Stimulated activated CD4-positive, alpha-beta T cell treated with anti-CD3 and anti-CD28 coated beads, Interleukin-15, amount 100 ng/mL, for 1 hour (primary cell): ENCODE measurements around the gene CADM3.
A peak's percentile ranks its signal among the peaks of the same experiment; 100 is the strongest.

Experiments
- DNase-seq, 2 donors: peaks; one replicate each; pipeline ENCODE4 v3.0.0-alpha.2; 2020; ENCODE audit warnings: low read depth in 1 of 2, low spot score in 1 of 2

The CADM3 gene

DNA sequence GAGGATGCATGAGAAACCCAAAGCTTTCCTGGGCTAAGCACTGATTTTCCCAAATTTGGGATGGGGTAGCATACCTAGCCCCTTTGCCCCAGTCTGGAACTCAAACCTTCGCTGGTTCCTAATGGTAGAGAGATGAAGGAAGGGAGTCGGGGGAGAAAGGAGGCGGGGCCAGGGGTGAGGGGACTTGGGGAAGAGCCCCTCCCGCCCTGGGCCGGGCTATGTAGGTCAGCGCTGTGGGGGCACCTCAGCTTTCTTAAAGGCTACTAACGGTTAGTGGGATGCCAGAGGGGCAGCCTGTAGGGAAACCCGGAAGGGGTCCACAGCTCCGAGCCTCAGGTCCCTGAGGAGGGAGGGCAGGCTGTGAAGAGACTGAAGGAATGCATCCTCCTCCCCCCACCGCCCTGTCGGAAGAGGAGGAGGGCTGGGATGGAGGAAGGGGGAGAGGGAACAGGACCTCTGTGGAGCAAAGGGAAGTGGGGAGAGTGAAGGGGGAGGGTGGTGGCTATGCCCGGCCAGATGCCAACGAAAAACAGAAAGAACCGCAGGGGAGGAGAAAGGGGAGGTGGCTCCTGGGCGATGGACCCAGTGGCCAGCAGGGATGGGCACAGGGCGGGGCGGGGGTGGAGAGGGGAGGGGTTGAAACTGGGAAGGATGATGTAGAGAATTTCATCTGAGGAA is 1.3 kb downstream of the CADM3 start:
- DNase-seq: no peak

DNA sequence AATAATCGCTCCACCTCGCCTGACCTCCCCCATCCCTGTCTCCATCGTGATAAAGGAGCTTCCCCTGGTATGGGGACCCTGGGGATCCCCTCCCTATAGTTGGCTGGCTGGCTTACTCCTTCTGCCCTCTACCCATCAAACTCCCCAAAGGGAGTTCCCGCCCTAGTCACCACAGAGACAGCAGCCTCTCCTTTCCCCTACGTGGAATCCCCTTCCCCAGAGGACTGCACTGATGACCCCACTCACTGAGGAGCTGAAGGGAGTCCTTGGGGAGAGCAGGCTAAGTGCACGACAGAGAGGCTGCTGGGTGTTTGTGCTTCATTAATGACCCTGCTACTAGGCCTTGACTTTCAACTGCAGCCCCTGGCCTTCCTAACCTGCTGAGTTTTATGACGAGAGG is 1.9 kb downstream of the CADM3 start:
- no peak for DNase-seq

DNA sequence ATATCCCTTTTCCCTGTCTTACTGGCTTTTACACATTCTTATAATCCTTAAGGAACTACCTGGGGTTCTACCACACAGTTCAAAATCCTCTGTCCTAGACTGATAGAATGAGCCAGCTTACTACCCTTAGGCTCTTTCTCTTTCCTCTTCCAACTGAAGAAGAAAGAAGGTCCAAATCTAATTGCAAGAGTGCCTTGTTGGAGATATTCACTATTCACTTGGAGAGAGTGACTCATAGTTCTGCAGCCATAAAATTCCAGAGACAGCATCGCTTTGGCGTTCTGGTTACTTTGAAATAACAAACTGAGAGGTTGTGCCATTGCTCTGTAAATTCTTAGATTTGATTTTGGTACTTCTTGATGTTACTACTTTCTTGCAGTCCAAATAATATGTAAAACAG is 4.2 kb downstream of the CADM3 start:
- no peak for DNase-seq

DNA sequence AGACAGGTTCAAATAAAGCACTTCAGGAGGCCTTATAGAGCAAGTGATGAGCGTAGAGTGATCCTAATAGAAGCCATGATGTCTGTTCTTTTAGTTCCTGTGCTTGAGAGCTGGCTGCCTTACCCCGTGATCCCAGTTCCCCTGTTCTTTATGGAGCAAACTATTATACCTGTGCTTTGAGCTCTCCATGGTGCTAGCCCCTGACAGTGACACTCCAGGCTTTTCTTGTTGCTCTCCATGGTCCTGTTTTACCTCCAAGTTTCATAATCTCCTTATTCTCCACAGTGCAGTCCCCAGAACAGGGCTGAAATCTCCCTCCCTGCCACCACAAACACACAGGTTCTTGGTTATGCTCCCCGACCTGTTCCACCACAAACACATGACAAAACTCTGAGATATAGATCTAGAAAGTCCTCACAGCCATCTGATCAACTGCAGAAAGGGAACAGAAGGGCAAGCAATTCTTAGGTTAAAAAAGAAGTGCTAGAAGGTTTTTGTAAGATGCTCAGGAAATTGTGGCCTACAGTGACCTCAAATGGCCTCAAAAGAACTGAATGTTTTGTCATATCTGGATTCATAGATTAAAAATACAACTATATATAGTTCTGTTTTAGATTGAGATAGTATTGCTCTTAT is 6.0 kb downstream of the CADM3 start:
- no peak for DNase-seq

DNA sequence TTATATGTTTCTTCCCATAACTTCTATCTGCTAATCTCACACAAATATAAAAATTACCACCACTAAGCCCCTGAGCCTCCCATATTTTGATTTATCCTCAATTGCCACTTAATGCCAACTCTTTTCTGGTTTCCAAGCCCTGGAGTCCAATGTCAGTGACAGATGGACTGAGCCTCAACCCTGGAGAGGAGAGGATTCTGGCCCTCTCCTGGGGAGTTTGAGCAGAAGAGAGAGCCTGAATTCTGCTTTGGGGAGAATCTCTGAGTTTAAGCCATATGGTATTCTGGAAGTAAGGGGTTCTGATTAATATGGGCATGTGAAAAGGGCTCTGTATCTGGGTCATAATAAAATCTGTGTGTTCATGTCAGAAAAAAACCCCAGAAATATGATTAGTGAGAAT is 8.5 kb downstream of the CADM3 start:
- DNase-seq: no peak

DNA sequence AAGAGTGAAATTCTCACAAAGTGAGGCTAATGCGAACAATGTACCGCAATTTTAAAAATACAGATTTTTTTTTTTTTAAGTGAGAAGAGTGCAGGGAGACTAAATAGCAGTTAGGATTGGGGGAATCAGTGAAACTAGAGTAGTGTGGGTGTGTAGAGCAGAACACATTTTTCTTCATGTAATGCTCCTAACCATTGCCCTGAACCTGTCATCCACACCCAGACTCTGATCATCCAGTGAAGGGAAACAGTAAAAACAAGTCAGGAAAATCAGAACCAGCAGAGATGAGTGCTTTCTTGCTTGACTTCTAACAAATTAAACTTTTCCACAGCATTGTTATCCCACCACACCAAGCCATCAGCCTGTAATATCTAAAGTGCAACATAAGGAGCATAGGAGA is 9.1 kb downstream of the CADM3 start:
- DNase-seq: no peak

DNA sequence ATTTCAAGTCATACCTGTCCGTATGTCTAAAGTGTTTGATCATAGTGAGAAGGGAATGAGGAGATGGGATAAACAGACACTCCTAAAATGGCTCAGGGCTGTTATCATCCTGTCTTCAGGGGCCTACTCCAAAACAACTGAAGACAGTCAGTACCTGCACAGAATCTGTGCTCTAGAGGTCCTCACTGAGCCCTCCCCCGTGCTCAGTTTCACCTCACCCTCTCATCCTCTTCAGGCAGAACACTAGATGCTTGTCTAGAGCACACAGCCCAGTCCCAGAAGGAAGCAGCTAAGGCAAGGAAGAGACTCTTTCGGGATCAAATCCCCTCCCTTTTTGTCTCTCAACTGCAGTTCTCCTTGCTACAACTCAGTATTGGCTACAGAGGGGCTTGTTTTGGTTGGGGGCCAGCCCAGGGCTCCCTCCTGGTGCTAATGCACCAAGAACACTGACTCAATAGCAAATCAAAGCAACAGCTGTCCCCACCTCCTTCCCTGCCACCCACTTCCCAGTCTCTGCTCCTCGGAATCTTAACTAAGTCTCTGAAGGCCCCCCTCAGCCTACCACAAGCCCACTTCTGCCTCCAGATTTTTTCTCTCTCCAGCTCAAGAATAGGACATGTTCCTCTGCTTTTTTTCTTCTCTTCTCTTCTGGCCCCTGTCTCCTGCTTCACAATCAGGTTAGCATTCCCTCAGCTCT is 10.1 kb downstream of the CADM3 start:
- DNase-seq: no peak

DNA sequence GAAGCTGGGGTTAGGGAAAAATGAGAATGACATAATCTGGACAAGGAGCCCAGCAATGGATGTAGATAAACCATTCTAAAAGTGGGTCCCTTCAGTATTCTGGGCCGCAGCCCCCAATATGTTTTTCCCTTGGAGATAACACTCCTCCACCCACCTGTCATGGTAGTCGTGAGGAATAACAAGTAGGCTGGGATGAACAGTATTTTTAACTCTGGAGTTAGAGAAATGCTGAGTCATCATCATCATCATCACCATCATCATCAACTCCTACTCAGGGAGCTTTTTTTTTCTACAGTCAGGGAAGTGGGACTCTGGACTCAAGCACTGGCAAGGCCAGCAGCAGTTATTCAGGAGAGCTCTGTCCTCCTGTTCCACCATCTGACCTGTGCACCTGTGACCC is 12.8 kb downstream of the CADM3 start:
- no peak for DNase-seq

DNA sequence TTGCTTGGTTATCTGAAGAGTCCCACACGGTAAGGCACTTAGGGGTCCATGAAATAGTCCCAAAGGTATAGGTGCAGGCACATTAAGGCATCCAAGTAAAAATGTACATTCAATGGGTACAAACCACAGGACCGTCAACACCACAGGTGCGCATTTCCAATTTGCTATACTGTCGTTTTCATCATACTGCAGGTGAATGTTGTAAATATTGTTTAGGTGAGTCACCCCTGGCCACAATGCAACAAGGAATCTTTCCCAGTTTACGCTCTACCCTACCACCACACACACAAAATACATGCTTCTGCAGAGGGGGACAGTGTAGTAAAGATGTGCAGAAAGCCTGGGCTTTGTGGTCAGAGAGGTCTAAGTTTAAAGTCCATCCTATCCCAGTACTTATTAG is 13.7 kb downstream of the CADM3 start:
- no peak for DNase-seq

DNA sequence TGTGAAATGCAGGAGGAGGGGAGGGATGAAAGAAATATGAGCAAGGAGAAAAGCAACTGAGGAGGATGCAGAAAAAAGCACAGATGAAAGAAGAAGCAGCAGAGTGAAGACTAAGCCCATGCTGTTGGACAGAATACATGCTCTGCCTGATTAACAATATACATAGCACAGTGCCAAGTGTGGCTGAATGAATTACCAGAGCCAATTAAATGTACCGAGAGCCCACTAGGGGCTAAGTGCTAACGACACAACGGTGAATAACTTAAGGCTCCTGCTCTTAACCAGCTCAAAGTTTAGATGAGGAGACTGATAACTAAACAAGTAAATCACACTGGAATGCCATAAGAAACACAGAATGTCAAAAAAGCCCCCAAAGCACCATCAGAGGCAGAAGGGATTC is 15.6 kb downstream of the CADM3 start:
- no peak for DNase-seq

DNA sequence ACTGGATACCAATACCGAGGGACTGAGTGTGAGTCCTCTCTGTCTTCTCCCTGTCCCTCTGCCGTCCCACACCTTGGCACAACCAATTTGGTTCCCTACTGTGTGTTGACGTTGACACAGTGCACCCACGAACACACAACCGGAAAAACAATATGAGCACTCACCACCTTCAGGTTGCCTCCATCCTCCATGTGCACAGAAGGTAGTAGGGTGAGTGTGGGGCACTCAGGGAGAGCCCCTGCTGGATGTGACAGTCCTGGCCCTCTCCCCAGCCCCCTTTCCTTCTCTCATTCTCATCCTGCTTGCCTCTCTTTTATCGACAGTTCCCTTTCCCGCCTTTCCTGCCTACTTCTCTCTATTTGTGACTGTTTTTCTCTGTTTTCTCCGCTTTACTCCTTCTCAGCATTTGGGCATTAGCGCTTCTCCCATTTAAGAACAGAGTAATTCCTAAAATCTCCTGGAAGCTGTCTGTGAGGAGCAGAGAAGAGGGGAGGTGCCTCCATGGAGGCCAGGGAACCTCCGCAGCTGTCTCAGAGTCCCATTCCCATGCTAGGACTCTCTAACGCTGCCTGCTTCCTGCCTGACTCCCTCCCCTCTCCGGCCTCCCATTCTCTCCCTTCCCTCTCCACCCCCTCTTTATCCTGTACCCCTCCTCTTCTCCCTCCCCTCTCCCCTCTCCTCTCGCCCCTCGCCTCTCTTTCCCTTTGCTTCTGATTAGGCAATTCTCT is 16.4 kb downstream of the CADM3 start:
- no peak for DNase-seq

DNA sequence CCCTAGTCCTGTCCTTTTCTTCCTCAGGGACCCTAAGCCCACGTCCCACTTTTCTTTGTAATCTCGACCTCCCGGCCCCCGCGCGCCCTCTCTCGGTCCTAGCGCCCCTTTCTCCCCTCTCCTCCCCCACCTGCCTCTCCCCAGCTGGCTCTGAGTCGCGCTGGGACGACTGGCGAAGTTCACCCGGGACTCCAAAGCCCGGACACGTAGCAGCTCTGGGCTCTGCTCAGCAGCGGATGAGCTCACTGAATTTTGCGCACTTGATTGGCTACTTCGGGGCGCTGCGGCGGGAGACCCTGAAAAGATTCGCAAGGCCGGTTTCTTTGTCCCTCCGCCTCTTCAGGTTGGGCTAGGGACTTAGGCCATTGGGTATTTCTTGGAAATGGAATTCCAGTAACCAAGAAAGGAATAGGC is 17.0 kb downstream of the CADM3 start:
- DNase-seq: no peak

DNA sequence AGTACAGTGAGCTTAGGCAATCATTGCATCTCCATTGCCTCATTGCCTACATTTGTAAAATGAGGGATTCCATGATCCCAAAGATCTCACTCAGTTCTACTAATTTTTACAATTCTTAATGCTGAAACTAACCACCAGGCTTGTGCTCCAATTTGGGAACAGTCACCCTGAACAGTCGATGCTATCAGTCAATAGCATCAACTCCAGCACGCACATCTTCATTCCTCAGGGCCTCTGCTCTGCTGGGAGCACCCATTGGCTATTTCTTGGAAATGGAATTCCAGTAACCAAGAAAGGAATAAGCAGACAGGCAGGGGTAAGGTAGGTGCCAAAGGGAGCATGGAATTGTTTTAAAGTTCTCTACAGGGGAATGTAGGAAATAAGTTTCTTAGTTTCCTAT is 19.0 kb downstream of the CADM3 start:
- no peak for DNase-seq

DNA sequence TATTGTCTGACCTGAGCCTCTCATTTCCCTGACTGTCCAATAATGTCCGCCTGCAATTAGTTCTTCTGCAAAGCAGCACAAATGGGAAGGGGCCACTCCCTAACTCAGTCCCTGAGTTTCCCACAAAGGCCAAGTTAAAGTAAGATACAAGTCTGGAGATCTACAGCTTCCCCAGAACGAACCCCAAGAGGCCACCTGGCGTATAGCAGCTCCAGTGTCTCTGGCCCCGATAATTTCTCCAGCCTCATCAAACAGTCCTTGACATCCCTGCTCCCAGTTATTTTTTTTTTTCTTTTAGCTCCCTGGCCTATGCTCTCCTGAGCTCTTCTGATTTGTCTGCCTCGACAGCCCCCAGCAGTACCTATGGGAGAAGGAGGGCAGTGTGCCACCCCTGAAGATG is 25.1 kb downstream of the CADM3 start:
- no peak for DNase-seq

DNA sequence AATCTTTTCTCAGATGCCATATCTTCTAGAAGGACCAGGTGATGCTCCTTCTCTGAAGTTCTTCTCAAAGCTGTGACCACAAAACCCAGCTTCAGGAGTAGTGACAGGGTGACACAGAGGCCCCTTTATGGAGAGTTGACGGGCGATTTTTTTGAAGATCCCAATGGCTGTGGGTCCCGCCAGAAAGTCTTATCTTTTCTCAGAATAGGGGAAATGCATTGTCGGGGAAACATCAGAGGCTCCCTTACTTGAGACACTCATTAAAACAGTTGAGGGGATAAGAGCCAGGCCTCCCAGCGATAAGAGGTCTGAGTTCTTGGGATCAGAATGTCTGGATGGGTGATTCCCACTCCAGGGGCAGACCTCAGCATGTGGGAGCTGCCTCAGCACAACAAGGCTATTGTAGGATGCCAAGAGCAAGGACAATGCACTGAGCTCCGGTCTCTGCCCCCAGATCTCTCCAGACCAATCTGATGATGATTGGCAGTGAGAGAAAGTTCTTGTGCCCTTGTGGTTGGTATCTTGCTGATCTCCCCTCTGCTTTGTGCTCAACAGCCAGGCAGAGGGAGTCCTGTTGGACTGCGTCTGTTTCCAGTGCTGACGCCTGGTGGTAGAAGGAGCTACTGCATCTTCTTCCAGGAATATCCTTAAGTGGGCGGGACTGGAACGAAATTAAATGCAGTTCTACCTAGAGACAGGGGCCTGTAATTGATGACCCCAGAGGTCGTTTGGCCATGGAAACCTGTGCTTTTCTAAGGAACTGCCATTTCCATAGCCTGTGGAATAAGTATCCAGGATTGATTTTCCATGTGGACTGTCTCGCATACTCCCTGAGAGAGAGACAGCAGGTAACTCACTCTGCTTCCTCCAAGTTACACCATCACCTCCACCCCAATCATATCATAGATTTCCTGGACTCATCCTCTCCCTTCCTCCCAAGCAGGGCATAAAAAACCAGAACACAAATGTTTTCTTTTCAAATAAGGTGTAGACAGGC is 26.4 kb downstream of the CADM3 start:
- DNase-seq: peak in 1 of 2 donors; percentile 10

DNA sequence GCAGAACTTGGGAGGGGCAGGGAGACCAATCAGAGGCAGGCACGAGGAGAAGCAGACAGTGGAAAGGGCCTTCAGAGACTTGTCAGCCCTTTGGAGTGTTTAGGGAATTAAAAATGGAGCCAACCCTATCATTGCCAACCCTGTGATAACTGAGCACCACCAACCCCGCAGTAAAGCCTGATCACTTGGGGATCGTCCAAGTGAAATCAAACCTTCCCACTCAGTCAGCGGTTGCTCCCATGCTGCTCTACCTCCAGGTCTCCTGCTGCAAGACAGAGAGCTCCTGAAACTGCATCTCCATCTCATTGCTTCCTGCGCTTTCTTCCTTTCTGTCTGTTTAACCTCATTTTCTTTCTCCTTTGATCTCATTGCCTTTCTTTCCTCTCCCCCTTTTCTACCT is 28.5 kb downstream of the CADM3 start:
- DNase-seq: no peak

DNA sequence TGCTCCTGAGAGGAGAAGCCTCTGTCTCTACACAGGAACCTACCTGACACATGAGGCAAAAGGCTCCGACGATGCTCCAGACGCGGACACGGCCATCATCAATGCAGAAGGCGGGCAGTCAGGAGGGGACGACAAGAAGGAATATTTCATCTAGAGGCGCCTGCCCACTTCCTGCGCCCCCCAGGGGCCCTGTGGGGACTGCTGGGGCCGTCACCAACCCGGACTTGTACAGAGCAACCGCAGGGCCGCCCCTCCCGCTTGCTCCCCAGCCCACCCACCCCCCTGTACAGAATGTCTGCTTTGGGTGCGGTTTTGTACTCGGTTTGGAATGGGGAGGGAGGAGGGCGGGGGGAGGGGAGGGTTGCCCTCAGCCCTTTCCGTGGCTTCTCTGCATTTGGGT is 29.4 kb downstream of the CADM3 start:
- DNase-seq: no peak

DNA sequence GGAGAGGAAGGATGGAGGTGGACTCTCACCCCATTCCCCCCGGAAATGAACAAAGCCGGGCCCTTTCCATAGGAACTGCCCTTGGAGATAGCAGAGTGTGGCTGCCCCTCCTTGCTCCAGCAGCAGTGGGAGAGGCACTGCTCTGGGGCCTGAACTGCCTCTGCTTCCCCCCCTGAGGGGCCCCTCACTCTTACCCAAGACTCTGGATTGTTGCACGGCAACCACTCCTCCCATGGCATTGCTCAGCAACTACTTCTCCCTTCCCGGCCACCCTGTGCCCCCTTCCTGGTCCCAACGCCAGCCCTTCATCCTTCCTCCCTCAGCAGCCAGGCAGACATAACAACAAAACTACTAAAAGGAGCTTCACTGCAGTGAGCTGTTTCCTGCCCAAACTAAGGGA is 30.2 kb downstream of the CADM3 start:
- DNase-seq: no peak

DNA sequence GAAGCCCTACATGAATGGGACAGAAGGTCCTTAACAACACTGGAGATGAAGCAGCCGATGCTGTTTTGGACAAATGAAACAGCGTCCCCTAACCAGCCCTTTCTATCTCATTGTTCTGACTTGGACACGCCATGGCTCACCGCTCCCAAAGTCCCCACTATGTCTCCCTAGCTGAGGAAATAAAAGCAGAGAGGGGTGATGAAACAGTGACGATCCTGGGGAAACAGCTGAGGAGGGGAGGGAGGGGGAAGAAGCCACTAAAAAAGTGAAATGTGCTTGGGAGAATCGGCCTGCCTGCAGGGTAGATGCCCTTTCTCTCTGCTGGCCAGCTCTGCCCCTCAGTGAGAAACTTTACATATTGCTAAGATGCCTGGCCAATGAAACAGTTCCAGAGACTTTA is 32.2 kb downstream of the CADM3 start:
- no peak for DNase-seq

DNA sequence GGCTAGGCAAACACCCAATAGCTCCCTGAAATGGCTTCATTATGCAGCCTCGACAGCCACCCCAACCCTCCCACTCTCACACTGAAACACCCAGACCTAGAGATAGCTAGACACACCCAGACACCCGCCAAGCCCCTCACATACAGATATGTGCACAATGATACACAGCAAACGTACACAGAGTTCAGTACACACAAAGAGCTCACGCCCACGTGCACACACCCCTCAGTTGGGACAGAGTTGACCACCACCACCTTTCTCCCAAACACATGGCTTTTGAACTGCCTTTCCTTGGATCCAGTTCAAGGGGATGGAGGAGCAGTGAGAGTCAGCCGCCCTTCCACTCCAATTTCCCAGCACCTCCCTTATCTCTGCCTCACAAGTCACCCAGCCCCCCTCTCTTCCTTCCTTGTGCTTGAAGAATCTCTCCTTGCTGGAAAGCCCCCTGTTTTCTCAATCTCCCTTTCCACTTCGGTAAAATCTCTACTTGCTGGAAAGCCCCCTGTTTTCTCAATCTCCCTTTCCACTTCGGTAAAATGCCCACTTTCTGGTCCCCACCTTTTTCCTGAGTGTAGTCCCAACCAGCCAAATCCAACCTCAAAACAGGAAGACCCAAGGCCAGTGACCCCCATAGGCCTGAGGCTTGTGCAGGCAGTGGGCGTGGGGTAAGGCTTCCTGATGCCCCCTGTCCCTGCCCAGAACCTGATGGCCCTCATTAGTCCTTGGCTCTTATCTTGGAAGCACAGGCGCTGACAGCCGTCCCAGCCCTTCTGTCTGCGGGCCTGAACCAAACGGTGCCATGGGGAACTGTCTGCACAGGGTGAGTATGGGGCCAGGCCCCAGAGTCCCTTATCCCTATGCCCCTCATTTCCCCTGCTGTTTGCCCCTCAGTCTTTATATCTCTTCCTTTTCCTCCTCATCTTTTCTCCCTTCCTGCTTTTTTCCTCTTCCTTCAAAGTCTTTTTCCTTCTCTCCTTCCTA is 33.0 kb downstream of the CADM3 start, which contains the start of gene ACKR1:
Gene ACKR1 (plus strand): TSS at position 715 of the 981 bp plus-strand sequence. CDS start 85 bp downstream, at position 800.
- DNase-seq: no peak
